Activated CD8-positive, alpha-beta memory T cell treated with anti-CD3 and anti-CD28 coated beads, Interleukin-2, amount 50 U/mL, for 4 hours (primary cell): ENCODE results near the gene PSORS1C1.

Experiments used
- DNase-seq: peaks from one replicate; pipeline ENCODE4 v3.0.0-alpha.2; 2020

The PSORS1C1 gene

DNA sequence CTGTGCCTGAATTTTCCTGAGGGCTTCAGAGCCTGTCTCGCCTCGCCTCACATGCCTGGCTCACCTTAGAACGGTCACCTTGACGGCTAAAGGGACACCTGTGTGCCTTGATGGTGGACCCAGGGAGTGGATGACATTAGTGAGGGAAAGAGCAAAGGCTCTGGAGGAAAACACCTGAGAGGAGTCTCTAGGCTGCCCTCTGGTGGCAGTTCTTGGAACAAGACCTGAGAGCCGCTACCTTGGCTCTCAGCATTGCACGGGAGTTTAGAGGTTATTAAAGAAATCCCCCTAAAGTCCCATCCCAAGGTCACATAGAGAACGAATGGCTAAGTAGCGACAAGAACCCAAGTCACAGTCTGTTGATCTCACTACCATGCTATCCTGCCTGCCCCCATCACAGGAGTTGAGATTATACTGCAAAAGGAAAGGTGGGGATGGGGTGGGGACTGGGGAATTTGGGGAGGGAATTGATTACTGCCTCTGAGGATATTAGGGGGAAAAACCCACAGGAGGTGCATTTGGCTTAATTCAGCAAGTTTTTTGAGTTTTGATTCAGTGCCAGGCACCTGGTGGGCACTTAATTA is 13.6 kb downstream of the PSORS1C1 start:
- DNase-seq, result peak; percentile 81

DNA sequence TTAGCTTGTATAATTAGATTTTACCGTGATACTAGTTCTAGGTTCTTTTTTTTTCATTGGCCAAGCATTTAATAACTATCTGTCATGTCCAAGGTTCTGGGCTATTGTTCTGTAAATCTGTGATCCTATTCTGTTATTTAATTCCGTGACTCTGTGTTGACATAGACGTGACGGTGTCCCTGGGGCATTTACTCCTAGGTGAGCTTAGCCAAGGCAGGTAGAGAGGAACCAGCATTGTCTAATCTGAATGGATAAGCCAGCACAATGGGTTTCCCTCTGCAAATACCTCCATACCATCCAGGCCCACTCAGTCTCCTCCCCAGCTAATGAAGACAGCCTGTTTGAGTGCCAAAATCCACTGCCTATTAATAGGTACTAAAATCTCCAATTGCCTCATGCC is 14.5 kb downstream of the PSORS1C1 start:
- DNase-seq, result no peak

DNA sequence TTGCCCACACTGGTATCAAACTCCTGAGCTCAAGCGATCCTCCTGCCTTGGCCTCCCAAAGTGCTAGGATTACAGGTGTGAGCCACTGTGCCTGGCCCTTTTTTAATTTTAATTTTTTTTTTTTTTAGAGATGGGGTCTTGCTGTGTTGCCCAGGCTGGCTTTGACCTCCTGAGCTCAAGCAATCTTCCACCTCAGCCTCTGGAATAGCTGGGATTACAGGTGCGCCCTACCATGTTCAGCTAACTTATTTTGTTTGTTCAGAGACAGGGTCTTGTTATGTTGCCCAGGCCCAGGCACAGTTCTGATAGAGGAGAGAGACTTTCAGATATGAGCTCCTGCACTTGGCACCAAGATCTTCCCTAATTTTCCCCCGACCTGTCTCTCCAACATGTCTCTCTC is 16.2 kb downstream of the PSORS1C1 start:
- DNase-seq, result no peak

DNA sequence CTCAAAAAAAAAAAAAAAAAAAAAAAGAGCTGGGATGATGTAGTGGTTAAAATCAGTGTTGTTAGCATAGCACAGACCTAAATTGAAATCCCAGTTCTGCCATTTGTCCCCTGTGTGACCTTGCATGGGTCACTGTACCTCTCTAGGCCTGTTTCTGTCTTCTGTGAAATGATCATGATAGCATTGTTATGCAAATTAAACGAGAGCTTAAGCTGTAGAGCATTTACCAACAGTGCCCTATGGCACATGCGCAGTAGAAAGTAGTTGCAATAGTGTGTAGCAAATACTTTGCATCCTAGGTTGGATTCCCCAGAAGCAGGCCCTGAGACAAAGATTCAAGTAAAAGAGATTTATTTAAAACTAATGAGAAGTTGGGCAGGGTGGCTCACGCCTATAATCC is 17.0 kb downstream of the PSORS1C1 start:
- no peak for DNase-seq

DNA sequence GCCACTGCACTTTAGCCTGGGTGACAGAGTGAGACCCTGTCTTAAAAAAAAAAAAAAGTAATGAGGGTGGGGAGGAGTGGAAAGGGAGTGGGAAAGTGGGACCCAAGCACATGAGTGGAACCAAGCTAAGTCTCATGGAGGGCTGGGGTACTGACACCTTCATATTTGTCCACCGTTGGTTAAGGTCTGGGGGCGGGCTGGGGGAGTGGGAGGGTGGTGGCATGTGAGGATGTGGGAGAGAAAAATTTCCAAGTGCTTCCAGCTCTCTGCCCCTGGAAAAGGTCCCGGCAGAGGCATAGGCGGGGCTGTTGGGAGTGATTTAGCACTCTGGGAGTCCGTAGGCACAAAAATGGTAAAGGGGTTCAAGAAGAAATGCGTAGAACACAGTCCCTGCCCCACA is 18.2 kb downstream of the PSORS1C1 start:
- no peak for DNase-seq

DNA sequence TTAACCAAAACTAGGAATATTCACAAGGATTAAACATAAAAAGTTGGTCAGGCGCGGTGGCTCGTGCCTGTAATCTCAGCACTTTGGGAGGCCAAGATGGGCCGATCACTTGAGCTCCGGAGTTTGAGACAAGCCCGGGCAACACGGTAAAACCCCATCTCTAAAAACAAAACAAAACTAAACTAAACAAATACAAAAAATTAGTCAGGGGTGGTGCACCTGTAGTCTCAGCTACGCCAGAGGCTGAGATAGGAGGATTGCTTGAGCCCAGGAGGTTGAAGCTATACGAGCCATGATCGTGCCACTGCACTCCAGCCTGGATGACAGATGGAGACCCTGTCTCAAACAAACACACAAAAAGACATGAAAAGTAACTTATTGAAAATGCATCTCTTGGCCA is 21.1 kb downstream of the PSORS1C1 start:
- no peak for DNase-seq

DNA sequence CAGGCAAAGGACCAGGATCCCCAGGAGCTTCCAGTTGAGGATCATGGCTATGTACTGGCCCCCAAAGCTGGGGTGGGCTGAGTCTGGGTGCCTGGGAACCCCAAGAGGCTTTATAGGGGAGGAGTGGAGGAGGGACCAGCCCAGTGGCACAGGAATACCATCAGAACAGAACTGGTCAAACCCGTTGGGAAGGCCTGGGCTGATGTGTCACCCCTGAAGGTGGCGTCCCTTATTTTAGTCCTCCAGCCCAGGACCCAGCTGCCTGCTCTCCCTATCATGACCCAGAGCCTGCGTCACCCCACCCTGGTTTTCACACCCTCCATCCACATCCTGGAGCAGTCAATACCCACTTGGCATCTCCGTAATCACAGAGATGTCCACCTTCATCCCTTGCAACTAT is 24.4 kb downstream of the PSORS1C1 start, which contains the start of gene PSORS1C2:
Gene PSORS1C2, minus strand, starts transcription at position 85 of the 400 bp plus-strand sequence. Its CDS starts 40 bp downstream, at position 45.
- no peak for DNase-seq

DNA sequence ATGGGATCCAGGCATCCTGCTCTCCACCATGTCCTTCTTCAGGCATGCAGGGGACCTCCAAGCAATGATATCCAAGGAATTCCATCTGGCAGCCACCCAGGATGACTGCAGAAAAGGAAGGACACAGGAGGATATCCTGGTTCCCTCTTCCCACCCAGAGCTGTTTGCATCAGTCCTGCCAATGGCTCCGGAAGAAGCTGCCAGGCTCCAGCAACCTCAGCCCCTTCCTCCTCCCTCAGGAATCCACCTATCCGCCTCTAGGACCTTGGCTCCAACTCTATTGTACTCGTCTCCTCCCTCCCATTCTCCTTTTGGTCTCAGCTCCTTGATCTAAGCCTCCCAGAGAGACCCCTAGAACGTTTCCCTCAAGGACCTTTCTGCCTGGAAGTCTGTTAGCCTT is 25.0 kb downstream of the PSORS1C1 start:
- DNase-seq, result no peak

DNA sequence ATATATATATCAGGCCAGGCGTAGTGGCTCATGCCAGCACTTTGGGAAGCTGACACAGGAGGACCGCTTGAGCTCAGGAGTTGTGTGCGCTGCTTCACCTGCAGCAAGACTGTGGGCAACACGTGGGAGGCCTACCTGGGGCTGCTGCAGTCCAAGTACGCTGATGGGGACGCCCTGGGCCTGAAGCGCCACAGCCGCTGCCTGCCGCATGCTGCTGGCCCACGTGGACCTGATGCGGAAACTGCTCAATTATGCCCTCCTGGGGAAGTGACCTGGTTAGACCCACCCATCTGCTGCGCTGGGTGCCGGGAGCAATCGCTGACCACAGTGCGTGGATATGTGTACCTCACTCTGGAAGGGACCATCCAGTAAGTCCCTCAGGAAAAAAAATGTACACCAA is 26.0 kb downstream of the PSORS1C1 start:
- DNase-seq, result no peak

DNA sequence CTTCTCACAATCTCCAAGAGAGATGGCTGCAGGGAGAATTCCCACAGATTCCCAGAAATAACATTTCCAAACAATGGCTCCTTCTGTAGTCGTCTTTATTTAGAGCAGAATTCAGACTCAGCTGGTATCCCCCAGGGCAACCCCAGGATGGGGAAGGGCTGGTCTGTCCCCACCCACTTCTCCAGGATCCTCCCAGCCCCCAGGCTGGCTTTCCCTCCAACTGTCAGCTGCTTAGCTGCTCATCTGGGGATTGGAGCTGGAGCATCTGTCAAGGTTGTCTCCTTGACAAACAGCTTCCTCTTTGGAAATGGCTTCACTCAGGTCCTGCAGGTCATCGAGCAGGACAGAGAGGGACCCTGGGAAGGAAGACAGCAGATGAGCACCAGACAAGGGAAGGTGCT is 27.8 kb downstream of the PSORS1C1 start:
- DNase-seq, result no peak

DNA sequence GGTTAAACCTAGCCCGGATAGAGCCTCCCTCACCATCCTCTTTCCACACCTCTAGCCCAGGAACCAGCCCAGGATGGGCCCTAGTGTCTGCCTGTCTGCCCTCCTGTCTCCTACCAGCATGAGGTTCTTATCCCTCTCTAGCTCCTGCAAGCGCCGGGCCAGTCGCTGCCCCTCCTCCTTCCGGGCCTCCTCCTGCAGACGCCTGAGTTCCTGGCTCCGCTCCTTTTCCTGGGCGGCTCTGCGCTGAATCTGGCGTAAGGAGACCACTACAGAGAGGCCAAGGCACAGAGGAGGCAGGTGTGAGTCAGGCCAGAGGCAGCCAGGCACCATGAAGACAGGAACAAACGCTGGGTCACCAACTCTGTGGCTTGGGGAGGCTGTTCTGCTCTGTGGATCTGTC is 28.5 kb downstream of the PSORS1C1 start:
- DNase-seq, result no peak

DNA sequence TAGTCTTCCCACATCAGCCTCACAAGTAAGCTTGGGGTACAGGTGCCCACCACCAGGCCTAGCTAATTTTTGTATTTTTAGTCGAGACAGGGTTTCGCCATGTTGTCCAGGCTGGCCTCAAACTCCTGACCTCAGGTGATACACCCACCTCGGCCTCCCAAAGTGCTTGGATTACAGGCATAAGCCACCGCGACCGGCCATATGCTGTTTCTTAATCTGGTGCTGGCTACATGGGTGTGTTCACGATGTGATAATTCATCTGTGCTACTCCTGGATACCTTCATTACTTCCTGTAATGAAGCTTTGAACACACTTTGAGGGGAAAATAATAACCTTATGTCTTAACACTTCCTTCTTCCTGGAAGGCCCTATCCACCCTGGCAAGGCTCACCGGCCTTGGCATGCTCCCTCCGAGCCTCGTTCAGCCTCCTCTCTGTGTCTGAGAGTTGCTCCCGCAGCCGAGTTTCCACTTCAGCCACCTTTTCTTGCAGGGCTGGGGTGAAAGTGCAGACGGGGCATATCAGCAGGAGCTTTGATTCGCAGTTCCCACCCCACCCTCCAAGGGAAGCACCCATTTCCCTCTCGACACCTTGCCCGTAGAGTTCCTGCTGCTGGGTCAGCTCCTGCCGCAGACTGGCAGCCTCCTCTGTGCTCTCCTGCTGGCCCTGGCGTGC is 29.8 kb downstream of the PSORS1C1 start:
- DNase-seq, result no peak

DNA sequence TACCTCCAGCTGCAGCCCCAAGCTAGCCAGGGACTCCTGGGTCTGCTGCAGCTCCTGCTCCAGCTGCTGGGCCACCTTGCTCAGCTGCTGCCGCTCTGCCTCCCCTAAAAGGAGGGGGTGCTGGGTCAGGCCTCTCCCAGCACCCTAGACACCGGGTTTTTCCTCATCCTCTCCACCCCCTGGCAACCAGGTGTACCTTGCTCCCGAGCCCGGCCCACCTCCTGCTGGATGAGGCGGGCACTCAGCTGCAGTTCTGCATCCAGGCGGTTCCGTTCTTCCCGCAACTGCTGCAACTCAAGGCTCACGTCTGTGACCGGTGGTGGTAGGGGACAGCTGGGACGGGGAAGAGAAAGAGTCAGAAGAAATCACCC is 30.4 kb downstream of the PSORS1C1 start:
- no peak for DNase-seq

DNA sequence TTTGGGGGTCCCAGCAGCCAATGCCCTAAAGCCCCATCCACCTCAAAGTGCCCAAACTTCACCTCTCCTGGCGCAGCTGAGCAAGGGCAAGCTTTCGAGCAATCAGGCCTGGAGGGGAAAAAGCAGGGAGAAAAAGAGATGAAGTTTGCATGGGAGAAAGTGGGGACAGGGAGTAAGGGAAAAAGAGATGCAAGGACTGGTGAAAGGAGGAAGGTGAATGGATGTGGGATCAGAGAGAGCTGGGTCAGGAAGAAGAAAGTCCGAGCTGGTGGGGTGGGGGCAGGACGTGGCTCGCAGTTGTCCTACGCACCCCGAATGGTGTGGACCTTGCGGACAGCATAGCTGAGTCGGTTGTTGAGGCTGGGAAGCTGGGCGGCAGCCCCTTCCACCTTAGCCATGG is 30.8 kb downstream of the PSORS1C1 start:
- no peak for DNase-seq

DNA sequence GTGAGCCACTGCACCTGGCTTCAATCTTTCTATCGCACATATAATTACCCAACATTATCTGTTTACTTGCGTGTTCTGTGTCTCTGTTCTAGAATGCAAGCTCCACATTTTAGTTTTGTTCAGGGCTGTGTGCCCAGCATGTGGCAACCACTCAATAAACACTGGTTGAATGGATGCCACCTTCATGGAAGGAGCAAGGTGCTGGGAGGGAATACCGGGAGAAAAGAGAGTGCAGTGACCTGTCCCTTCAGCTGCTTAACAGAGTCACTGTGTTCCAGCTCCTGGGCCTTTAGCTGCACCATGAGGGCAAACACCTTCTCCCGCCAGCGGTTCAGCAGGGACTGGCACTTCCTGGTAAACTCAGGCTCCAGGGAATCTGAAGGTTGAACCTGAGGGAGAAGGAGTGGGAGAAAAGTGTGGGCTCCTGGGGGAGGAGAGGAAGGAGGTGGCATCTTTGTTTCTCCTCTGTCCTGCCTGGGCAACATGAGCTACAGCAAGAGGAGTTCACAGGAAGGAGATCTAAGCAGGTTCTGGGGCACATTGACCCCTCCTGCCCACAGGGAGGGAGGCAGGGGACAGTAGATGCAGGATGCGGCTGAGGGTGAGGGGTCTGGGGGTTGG is 35.3 kb downstream of the PSORS1C1 start:
- DNase-seq, result no peak

DNA sequence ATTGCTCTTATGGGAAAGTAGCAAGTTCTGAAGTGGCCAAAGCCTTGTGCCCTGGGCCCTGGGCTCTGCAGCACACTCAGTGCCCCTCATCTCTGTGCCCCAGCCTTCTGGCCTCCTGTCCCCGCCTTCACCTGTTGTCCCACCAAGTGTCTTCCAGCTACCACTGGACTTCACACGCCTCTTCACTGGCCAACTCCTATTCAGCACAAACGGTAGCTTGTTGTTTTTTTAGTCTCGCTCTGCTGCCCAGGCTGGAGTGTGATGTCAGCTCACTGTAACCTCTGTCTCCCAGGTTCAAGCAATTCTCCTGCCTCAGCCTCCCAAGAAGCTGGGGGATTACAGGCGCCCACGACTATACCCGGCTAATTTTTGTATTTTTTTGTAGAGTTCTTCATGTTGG is 38.2 kb downstream of the PSORS1C1 start:
- DNase-seq, result no peak

DNA sequence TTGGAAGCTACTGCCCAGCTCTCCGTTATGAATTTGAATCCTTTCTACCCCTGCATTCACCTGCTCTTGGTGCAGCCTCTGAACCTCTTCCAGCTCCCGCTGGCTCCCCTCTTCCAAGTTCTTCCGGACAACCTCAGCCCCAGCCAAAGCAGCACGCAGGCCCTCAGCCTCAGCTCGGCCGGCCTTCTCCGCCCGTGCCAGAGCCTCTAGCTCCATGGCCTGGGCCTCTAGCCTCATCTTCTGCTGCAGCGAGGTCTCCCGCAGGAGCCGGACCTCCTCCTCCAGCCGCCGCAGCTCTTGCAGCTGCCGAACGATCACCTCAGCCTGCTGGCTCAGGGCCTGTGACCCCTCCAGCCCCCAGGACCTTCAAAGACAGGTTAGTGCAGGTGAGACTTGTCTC is 39.8 kb downstream of the PSORS1C1 start:
- no peak for DNase-seq

DNA sequence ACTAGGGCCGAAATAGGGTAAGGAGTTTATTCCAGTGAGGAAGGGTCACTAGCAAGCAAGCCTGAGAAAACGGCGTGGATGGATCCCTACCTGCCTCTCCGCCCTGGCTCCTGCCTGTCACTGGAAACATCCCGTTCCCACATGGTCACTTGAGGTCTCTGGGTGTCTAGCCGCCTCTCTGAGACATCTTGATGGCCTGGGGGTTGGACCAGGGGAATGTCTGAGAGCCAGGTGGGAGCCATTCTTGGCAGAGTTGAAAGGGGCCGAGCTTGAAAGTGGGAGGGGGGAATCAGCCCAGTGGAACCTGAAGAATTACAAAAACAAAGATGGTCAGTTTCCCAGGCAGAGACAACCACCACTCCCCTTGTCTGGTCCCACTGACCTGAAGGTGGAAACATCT is 42.0 kb downstream of the PSORS1C1 start:
- no peak for DNase-seq

DNA sequence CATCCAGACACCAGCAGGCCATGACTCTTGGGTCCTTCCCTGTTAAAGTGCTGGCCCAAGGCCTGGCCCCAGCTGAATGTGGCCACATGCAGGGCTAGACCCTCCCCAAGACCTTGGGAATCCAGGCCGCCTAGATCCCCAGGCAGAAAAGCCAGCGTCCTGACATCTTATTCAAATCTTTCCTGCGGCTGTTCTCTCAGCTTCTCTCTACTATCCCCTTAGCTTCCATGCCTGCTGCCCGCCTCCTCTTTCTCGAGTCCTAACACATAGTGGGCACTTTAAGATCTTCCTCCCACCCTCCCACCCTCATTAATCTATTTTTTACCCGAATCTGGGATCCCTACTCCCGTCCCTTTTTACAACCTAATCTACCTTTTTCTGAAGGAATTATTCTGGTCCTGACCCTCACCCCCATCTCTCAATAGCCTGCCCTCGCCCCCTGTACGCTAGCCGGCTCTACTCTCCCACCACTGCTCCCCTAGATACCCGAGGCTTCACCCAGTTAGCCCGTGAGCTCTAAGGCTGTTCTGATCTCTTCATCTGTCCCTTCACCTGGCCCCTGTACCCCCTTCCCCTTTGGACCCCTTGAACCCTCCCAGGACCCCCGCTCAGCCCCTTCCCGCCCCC is 43.0 kb downstream of the PSORS1C1 start, which contains the start of gene CCHCR1:
Gene CCHCR1, minus strand, starts transcription at position 290 of the 627 bp plus-strand sequence. Its CDS starts 202 bp downstream, at position 88.
- no peak for DNase-seq

DNA sequence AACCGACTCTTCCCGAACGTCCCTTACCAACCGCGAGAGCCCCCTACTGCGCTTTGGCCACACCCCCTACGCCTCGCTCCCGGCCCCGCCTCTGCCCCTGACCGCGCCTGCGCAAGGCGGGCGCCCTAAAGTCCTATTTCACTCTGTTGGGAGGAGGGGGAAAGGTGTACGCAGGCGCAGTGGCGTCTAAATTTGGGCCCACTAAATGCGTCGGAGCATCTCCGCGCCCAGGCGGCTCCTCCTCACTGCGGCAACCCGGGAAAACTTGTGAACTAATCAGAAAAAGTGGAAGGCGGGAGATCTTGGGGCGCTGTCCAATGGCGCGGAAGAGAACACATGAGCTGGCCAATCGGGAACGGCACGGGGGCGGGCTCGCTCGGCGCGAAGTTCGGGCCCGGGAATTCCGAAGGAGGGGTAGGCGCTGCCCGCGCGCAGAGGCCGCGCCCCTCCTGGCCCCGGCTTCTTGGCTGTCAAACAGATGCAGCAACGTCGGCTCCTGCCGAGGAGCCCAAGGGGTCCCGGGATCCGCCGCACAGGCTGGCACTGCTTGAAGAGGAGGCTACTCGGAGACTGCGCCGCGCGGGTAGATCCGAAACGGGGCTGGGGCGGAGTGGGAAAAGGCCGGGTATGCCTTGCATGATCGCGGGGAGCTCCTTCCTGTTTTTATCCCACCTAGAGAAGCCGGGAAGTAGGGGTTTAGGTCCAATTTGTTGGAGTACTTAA is 43.7 kb downstream of the PSORS1C1 start, which contains the start of gene TCF19:
Gene TCF19, plus strand, starts transcription at position 450 of the 723 bp plus-strand sequence. CDS start 881 bp downstream, outside the sequence.
- DNase-seq, result peak; percentile 99

DNA sequence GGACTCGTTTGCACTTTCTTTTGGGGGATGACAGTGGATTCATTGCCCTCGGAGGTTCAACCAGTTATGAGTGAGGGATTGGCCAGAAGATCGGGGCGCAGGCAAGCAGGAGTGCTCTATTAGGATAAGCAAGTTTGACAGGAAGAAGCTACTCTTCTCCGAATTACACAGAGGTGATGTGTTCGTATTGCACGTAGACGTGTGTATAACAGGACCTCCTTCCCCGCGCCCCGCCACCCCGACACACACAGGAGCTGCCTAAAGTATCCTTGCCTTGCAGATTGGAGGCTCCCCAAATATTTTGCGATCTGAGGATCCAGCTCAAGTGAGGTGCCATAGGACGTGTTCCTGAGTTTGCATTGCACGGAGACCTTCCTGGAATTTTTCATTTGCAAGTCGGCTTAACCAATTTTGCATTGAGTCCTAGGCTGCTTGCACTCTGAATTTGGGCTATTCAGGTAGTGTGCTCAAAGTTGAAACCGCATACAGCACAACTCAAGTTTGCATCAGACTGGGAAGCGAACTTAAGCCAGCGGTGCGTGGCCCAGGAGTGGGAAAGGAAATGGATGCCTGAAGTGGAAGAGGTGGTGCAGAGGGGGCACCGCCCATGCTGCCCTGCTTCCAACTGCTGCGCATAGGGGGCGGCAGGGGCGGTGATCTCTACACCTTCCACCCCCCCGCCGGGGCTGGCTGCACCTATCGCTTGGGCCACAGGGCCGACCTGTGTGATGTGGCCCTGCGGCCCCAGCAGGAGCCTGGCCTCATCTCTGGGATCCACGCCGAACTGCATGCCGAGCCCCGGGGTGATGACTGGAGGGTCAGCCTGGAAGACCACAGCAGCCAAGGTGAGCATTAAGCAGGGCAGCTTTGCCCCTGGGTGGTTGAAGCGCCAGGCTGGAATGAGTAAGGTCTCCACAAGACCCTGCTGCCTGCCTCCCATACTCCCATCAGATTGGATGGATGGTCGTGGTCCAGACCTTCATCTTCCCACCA is 44.6 kb downstream of the PSORS1C1 start:
- DNase-seq, result no peak
